SW 1271 (cell line): ENCODE data around the gene NTRK2.

Experiments used
- DNase-seq, 2 experiments: peaks; one replicate each; lab custom pipeline; 2025; lab: John Stamatoyannopoulos, UW

NTRK2 gene

DNA sequence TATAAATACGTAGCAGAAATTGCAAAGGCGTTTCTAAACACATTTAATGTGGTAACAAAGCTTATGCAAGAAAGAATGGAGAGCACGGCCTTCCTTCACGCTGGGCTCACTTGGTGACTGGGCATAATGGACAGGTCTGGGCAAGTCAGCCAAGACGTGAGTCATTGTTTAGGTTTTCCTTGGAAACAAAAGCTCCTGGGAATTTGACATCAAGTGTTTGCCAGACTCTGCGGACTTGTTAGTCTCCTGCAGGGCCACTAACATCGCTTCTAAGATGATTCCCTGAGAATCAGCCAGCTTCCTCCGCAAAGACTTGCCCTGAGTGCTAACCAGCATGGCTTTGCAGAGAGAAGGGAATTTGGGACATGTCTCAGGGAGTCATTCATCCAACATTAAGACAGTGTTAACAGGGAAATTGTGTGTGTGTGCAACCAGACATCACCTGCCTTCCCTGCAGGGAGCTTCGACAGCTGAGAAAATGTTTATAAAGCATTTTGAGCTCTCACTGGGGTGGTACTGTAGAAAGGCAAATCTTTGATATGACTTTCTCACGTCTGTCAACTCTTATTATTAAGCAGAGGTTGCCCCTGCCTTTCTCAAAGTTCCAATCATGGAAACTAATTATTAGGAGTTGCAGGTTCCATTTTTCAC is 182.5 kb downstream of the NTRK2 start:
- peak in 1 of 2 experiments; percentile 34 for DNase-seq

DNA sequence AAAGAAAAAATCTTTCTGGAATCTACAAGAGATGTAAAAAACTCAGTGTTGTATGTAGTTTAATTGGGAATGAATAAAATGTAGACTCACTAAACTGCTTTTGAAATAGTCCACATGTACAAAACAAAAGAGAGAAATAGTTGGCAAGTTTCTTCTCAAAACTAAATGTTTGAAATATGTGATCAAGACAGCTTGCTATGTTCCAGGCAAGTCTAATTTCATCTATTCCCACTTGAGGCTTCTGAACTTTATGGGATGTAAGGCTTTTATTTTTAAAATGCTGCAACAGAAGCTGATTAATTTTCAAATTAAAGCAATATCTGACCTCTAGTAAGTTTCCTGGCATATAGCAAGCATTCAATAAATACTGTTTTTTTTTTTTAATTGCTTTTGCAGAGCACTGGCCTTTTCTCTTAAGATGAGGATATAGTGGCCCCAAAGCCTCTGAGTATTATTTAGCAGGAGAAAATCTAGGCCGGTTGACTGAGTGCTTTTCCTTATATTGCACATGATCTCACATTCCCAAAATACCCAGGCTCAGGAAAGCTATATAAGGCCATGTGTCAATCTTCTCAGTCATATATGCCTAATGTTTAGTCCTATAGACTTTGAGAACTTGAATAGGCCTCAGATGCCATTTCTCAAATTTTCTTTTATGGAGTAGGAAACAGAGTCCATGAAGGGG is 183.2 kb downstream of the NTRK2 start:
- DNase-seq: no peak

DNA sequence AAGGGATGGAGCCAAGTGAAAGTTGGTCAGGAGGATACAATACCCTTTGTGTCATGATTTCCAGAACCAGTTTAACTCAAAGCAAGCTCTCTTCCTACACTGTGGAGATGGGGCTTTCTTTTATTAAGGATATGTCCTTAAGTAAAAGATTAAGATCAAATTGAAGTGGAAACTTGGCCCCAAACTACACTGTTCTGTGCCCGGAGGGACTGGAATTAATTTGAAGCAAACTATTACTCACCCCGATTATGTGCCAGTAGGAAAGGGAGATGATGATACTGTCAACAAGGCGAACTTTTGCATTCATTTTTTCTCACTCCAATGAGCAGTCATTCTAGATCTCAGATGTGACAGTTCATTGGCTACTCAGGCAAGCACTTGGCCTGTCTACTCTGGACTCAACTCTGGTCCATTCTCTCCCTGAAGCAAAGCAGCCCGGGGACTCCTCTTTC is 186.7 kb downstream of the NTRK2 start:
- DNase-seq: no peak

DNA sequence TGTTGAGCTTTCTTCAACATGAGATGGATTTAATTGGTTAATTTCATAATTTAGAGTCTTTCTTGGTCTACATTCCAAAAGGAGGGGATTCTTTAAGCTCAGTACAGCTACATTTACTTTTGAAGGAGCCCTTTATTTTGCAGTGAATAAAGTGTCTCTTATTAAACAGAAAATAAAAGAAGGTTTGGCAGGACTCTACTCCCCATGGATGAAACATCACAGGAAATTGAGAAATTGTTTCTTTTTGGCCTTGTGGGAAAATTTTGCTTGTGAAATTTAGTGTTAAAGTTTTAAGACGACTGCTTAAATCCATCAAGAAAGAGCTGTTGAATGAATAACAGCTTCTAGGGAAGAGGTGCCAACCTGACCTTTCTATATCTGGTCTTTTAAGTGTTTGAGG is 187.7 kb downstream of the NTRK2 start:
- no peak for DNase-seq

DNA sequence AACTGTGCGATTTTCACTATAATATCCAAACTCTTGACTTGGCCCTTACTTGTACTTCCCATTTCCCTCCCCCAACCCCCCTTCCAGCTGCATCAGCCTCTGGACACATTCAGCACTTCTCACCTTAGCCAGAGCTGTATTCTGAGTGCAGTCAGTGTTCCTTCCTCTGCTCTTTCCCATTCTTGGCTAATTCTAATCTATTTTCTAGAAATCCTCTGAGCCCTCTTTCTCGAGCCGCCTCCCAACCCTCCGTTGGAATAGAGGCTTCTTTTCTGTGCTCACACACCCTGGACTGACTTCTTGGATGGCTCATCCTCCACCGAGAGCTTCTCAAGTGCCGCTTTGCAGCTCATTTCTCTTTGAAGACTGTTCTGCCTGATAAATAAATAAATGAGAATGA is 188.8 kb downstream of the NTRK2 start:
- no peak for DNase-seq

DNA sequence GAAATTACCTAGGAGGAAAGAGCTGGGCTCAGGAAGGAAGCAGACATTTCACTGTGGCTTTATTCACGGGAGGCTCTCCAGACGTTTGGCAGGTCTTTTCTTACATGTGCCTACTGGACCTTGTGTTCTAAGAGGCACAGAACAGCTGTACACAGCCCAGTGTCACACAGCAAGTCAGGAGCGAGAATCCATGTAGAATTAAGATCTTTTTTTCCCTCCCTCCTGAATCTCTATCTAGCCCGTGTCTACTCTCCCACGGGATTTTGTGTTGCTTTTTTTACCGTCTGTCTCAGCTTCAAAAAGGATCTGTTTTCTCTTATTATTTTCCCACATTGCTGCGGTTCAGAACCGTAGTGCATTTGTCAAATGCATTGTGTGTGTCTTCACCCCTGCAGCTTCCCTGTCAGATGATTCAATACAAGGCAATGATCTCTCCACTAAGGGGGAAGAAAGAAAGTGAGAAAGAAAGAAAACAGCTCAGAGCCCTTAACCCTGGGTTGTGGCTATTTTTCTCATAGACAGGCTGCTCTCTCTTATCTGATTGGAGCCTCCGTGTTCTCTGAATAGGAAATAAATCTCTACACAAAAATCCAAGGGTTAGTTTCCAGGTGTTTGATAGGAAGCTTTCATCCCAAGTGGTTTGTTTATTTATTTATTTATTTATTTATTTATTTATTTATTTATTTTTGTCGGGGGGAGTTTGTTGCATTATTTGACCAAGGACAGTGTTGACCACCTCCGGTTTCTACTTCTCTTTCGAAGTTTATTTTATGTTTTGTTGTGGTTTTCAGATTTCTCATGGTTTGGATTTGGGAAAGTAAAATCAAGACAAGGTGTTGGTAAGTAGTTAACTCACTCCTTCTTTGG is 191.0 kb downstream of the NTRK2 start:
- DNase-seq: no peak

DNA sequence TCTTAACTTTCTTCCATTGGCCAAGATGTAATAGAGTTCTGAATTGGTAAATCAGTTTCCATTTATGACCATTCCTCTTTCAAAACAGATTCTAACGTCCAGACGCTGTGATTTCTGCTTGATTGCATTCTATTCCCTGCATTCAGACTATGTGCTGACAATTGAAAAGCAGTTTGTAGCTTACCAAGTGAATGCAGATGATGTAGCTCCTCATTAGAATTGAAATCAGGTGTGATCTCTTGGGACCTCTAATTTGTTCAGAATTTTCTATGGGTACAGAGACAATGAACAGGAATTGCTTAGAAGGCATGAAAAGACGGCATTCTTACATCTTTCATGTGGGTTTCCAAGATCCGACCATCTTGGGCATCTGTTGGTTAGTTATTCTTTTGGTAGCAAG is 191.9 kb downstream of the NTRK2 start:
- DNase-seq: no peak

DNA sequence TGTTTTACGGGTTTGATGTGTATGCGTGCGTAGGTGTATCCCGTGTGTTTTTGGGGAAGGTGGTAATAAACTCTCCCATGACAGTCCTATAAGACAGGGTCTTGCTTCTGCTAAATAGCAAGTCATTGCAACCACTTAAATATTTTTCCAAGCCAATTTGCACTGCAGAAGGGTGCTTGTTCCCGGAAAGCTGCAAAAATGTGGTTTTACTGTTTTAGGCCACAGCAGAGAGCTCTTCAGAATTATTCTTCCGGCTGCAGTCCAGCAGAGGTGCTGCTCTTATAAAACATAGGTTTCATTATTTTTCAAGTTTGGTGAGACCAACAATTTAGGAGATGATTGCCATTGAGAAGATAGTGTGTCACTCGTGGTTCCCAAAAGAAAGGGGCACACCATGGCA is 192.8 kb downstream of the NTRK2 start:
- no peak for DNase-seq

DNA sequence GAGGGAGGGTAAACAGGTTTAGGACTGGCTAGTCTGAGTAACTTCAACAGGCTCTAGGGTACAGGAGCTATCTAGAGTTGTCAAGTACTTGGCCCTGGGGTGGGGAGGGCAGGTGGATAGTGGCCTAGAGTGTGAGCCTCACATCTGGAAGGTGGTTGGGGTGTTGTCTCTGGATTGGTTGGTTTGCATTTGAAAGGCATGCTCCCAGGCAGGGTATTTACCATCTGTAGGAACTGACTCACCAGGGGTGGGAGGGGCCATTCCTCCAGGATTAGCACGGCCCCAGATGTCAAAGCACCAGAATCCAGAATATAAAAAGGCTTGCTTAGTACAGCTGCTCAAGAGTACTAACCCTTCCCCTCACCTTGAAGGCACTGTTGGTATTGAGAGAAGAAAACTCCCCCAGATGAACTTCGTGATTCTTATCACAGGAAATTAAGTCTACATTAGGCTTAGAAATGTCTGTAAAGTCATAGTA is 193.3 kb downstream of the NTRK2 start:
- DNase-seq: no peak

DNA sequence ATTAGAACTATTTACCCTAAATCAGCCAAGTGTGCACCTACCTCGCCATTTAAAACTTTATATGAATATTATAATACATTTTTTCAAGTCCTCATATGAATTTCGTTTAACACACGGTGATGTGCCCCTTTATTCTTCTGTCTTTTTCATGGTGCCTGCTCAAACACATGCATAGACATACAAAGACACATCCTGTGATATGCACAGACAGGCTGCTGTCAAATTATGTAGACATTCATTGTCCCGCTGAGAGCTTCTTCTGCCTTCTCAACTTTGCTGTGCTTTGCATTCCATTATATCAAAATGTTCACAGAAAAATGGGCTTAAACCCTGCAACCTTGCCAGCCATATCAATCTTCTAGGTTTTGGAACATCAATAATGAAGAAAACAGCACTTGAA is 193.8 kb downstream of the NTRK2 start:
- DNase-seq: no peak

DNA sequence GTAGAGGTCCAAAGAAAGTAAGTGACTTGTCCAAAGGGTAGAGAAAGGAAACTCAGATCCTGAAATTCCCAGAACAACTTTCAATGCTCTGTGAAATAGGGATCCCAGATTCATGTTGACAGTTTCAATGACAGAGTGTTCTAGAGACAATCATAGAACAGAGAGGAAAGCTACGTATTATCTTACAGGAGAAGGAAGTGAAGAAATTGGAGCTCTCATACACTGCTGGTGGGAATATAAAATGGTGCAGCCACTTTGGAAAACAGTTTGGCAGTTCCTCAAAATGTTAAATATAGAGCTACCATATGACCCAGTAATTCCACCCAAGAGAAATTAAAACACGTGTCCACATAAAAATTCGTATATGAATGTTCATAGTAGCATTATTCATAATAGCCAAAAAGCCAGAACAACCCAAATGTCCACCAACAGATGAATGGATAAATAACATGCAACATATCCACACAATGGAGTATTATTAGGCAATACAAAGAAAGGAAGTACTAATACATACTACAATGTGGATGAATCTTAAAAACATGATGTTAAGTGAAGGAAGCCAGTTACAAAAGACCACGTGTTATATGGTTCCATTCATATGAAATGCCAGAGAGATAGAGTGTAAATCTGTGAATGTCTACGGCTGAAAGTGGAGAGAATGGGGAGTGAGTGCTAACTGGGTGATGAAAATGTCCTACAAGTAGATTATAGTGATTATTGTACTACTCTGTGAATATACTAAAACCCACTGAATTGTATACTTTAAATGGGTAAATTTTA is 197.1 kb downstream of the NTRK2 start:
- DNase-seq: no peak

DNA sequence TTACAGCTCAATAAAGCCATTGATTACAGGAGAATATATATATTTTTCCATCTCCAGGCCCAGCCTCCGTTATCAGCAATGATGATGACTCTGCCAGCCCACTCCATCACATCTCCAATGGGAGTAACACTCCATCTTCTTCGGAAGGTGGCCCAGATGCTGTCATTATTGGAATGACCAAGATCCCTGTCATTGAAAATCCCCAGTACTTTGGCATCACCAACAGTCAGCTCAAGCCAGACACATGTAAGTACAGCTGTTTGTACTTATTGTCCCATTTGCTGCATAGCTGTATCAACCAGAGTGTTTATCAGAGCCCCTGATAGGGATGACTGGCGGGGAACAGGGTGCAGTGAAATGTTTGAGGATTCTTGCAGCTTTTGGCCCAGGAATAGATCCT is 197.7 kb downstream of the NTRK2 start:
- DNase-seq: no peak

DNA sequence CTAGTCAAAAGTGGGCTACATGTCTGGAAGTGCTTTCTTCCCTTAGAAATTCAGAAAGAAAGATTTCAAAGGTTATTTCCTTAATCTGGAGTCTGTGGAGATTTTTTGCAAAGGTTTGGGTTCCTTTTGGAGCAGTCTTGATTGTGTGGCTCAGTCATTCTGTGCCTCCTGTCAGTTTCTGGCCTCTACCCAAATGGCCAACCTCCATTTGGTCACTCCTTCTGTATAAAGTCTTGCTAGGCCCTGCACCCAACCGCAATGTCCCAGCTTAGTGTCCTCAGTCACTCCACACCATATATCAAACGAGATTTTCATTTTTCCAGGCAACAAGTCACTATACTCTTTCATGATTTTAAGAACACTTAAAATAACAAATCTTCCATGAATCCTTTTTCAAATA is 199.6 kb downstream of the NTRK2 start:
- DNase-seq: no peak

DNA sequence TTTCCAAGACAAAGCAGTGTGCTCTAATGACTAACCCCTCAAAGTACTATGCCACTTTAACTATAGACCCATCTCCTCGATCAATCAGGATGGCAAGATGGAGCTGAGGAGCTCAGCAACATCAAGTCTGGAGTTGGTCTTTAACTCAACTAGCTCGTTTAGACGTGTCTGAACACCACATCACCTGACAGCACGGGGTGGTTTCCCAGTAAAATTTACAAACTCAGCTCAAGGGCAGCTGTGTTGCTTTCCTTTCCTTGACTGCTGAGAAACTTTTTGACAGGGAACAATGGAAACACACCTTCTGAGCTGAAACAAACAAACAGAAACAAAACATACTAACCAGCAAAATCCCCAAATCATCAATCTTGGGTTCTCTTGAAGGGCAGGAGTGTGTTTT is 202.5 kb downstream of the NTRK2 start:
- no peak for DNase-seq

DNA sequence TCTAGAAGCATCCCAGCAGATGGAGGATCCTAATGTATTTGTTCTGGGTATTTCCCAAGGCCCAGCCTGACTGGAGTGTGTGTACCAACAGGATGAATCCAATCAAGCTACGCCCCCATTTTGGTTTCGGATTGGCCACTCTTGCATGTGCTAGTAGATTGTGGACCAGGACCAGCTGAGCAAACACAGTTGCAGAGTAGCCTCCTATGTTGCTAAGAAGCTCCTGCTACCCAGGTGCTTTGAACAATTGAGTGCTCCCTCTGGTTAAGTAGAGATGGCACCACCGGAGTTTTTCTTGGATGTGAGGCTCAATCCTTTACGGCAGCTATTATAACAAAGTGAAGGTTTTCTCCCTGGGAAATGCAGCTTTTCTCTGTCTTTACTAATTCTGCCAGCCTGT is 204.5 kb downstream of the NTRK2 start:
- no peak for DNase-seq

DNA sequence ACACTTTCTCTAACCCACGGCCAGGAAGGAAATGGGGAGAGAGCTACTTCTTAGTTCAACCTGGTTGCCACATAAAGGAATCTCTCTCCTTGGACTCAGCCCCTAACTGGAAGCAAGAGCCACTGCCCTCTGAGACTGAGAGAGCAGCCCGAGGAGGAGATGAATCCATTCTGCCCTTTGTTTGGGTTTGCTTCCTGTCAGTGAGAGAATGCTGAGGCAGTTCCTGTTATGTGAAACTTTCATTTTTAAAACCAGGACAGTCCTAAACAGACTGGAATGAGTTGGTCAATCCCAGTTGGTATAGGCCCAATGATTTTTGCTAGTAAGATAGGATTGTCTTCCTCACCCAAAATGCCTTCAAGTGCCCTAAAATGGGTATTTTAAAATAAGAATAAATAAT is 205.1 kb downstream of the NTRK2 start:
- DNase-seq: no peak

DNA sequence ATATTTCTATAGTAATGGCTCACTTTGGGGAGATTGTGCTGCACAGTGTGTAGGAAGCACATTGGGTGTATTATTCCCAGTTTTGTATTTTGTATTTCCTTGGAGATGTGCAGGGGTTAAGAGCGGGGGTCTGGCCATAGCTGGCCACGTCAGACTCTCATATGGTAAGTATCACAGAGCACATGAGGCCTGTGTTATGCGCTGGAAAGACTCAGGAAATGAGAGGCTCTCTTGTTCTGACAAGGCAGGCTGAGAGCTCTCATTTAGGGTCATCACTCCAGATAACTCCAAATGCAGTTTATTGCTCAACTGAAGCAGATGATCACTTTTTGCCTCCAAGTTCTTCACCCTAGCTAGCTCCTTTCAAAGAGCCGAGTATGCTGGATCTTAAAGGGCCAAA is 205.7 kb downstream of the NTRK2 start:
- DNase-seq: no peak

DNA sequence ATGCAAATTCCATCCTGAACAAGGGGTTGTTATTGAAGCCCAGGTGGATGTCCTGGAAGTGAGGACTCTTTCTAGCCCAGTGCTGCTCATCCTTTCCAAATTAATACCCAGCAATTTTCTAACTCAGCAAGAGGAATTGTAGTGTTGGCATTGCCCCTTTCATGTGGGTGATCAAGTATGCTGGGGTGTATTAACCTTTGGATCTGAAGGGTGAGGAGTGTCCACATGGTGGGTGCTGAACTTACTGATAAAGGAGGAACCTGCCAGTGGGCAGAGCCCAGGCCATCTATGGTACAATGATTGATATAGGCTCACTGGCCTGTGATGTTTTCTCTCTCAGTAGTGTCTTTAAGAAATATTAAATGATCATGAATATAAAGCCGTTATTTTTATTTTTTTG is 210.1 kb downstream of the NTRK2 start:
- DNase-seq: no peak

DNA sequence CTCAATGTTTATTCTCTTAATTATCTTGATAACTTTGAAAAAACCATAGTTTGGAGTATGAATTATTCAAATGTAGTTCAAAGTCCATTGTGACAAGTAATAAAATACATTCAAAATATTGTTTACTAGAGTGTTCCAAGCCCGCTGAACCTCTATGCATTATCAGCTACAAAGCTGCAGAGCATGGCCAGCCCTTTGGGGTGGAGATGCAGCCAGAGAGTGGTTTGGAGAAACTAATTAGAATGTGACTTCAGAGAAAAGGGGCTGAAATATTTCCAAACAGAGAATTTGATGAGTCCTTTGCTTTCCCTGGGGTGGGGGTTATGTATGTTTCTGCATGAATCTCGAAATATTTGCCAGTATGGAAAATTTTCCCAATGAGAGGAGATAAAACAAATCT is 211.3 kb downstream of the NTRK2 start:
- DNase-seq: no peak

DNA sequence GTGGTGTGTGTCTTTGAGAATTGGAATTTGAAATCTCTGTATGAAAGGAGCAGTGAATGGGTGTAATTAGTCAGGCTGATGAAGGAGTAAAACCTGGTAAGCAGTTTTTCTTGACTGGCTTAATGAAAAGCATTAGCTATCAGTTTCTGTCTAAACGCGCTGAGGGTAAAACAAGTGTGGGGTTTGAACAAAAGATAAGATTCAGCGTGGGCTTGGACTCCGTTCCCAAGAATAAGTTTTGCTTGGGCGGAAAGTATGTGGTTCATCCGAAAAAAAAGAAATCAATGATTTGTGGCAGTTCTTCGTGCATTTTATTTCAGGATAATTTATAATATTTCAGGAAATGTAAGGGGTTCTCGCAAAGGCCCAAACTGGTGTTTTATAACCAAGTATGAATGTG is 217.3 kb downstream of the NTRK2 start:
- DNase-seq: no peak

DNA sequence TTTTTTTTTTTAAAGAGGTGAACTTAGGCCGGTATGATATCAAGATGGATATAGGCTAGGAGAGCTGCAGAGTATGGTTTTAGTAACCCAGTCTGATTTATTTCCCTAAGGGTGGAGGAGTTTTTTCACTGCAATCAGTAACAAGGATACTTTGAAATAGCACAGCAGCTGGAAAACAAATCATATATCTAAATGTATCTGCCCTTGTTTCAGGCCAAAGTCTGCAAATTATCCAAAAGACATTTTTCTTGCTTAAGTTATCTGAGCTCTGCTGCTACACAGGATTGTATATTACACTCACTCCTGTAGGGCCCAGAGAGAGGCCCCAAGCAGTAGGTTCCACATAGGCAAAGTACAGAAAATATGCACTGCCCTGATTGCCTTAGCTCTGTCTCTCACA is 222.4 kb downstream of the NTRK2 start:
- no peak for DNase-seq
